ENCODE measurements around the gene PTPRG.
A peak's percentile ranks its signal among the peaks of the same experiment; 100 is the strongest.

The PTPRG gene

GRCh38 chr3:62109534-62109933, 548.2 kb downstream of the PTPRG start:
- peak; percentile 89 for DNase-seq (ENCODE audit: low read depth in 2 of 2)

GRCh38 chr3:62110443-62111225, 549.3 kb downstream of the PTPRG start:
- no peak for DNase-seq (ENCODE audit: low read depth in 2 of 2)

GRCh38 chr3:62113092-62113491, 551.7 kb downstream of the PTPRG start:
- no peak for DNase-seq (ENCODE audit: low read depth in 2 of 2)

GRCh38 chr3:62114763-62115162, 553.4 kb downstream of the PTPRG start:
- DNase-seq (ENCODE audit: low read depth in 2 of 2), result no peak

GRCh38 chr3:62117903-62118548, 556.7 kb downstream of the PTPRG start:
- no peak for DNase-seq (ENCODE audit: low read depth in 2 of 2)

- DNase-seq (ENCODE audit: low read depth in 2 of 2), result no peak
Observed at GRCh38 chr3:62119139-62119538, 557.8 kb downstream of the PTPRG start.

- no peak for DNase-seq (ENCODE audit: low read depth in 2 of 2)
Observed at GRCh38 chr3:62122819-62123218, 561.4 kb downstream of the PTPRG start.

GRCh38 chr3:62125380-62125779, 564.0 kb downstream of the PTPRG start:
- DNase-seq (ENCODE audit: low read depth in 2 of 2), result no peak

GRCh38 chr3:62127116-62127515, 565.7 kb downstream of the PTPRG start:
- DNase-seq (ENCODE audit: low read depth in 2 of 2), result no peak

GRCh38 chr3:62128051-62128450, 566.7 kb downstream of the PTPRG start:
- no peak for DNase-seq (ENCODE audit: low read depth in 2 of 2)

GRCh38 chr3:62128681-62129080, 567.3 kb downstream of the PTPRG start:
- DNase-seq (ENCODE audit: low read depth in 2 of 2), result no peak

- no peak for DNase-seq (ENCODE audit: low read depth in 2 of 2)
Observed at GRCh38 chr3:62131050-62131449, 569.7 kb downstream of the PTPRG start.

- DNase-seq (ENCODE audit: low read depth in 2 of 2), result no peak
Observed at GRCh38 chr3:62131620-62132019, 570.2 kb downstream of the PTPRG start.

- DNase-seq (ENCODE audit: low read depth in 2 of 2), result no peak
Observed at GRCh38 chr3:62132027-62132602, 570.7 kb downstream of the PTPRG start.

GRCh38 chr3:62133015-62133414, 571.6 kb downstream of the PTPRG start:
- DNase-seq (ENCODE audit: low read depth in 2 of 2), result no peak

- DNase-seq (ENCODE audit: low read depth in 2 of 2), result no peak
Observed at GRCh38 chr3:62134061-62134496, 572.7 kb downstream of the PTPRG start.

- DNase-seq (ENCODE audit: low read depth in 2 of 2), result no peak
Observed at GRCh38 chr3:62135741-62136140, 574.4 kb downstream of the PTPRG start.

- no peak for DNase-seq (ENCODE audit: low read depth in 2 of 2)
Observed at GRCh38 chr3:62139957-62140356, 578.6 kb downstream of the PTPRG start.

GRCh38 chr3:62142331-62143085, 581.1 kb downstream of the PTPRG start:
- DNase-seq (ENCODE audit: low read depth in 2 of 2), result no peak

- DNase-seq (ENCODE audit: low read depth in 2 of 2), result no peak
Observed at GRCh38 chr3:62143843-62144450, 582.6 kb downstream of the PTPRG start.

- no peak for DNase-seq (ENCODE audit: low read depth in 2 of 2)
Observed at GRCh38 chr3:62144482-62144881, 583.1 kb downstream of the PTPRG start.
